ENCODE measurements around the gene PRKG1.

PRKG1 gene

GRCh38 chr10:51892313-51892712 is 818.0 kb downstream of the PRKG1 start:
- TF ChIP-seq EGR1 (IDR thresholded peaks at IDR 0.05) (no peak), REST (IDR thresholded peaks at IDR 0.05; ENCODE audit: low read depth) (no peak), YY1 (IDR thresholded peaks at IDR 0.05; ENCODE audit: low read depth) (no peak), ZBTB7A (IDR thresholded peaks at IDR 0.05; ENCODE audit: low read depth) (no peak), CEBPB (IDR thresholded peaks at IDR 0.05) (no peak), EP300 (IDR thresholded peaks at IDR 0.05; ENCODE audit: borderline replicate concordance) (no peak), TAF1 (IDR thresholded peaks at IDR 0.05; ENCODE audit: low read depth) (no peak), FOXM1 (IDR thresholded peaks at IDR 0.05; ENCODE audit: borderline replicate concordance, low read depth) (no peak), TEAD4 (IDR thresholded peaks at IDR 0.05) (no peak), RAD21 (IDR thresholded peaks at IDR 0.05; ENCODE audit: low read depth) (no peak), TCF12 (IDR thresholded peaks at IDR 0.05; ENCODE audit: low read depth) (no peak), NFIC (IDR thresholded peaks at IDR 0.05) (no peak)

GRCh38 chr10:51892965-51893658 is 818.8 kb downstream of the PRKG1 start:
- no peak for TF ChIP-seq RAD21 (IDR thresholded peaks at IDR 0.05; ENCODE audit: low read depth)
- TF ChIP-seq NFIC (IDR thresholded peaks at IDR 0.05) = no peak
- TF ChIP-seq USF1 (IDR thresholded peaks at IDR 0.05) = no peak
- TF ChIP-seq TEAD4 (IDR thresholded peaks at IDR 0.05) = no peak
- no peak for TF ChIP-seq CREB1 (IDR thresholded peaks at IDR 0.05; ENCODE audit: low read depth)
- TF ChIP-seq TCF12 (IDR thresholded peaks at IDR 0.05; ENCODE audit: low read depth) = no peak
- no peak for TF ChIP-seq EP300 (IDR thresholded peaks at IDR 0.05; ENCODE audit: borderline replicate concordance)
- no peak for TF ChIP-seq ZBTB7A (IDR thresholded peaks at IDR 0.05; ENCODE audit: low read depth)
- no peak for TF ChIP-seq MAX (IDR thresholded peaks at IDR 0.05)
- TF ChIP-seq YY1 (IDR thresholded peaks at IDR 0.05; ENCODE audit: low read depth) = no peak
- TF ChIP-seq EGR1 (IDR thresholded peaks at IDR 0.05) = no peak
- TF ChIP-seq FOXM1 (IDR thresholded peaks at IDR 0.05; ENCODE audit: borderline replicate concordance, low read depth) = no peak
- TF ChIP-seq REST (IDR thresholded peaks at IDR 0.05; ENCODE audit: low read depth) = no peak
- no peak for TF ChIP-seq TAF1 (IDR thresholded peaks at IDR 0.05; ENCODE audit: low read depth)
- TF ChIP-seq CEBPB (IDR thresholded peaks at IDR 0.05) = no peak

GRCh38 chr10:51894771-51895578 is 820.7 kb downstream of the PRKG1 start:
- TF ChIP-seq USF1 (IDR thresholded peaks at IDR 0.05) = no peak
- TF ChIP-seq CREB1 (IDR thresholded peaks at IDR 0.05; ENCODE audit: low read depth) = no peak
- no peak for TF ChIP-seq MAX (IDR thresholded peaks at IDR 0.05)
- no peak for TF ChIP-seq EP300 (IDR thresholded peaks at IDR 0.05; ENCODE audit: borderline replicate concordance)
- no peak for TF ChIP-seq FOXM1 (IDR thresholded peaks at IDR 0.05; ENCODE audit: borderline replicate concordance, low read depth)
- no peak for TF ChIP-seq RAD21 (IDR thresholded peaks at IDR 0.05; ENCODE audit: low read depth)
- TF ChIP-seq TCF12 (IDR thresholded peaks at IDR 0.05; ENCODE audit: low read depth) = no peak
- TF ChIP-seq EGR1 (IDR thresholded peaks at IDR 0.05) = no peak
- no peak for TF ChIP-seq TEAD4 (IDR thresholded peaks at IDR 0.05)
- no peak for TF ChIP-seq REST (IDR thresholded peaks at IDR 0.05; ENCODE audit: low read depth)

- TF ChIP-seq TAF1 (IDR thresholded peaks at IDR 0.05; ENCODE audit: low read depth) (no peak), ZBTB7A (IDR thresholded peaks at IDR 0.05; ENCODE audit: low read depth) (no peak), FOXM1 (IDR thresholded peaks at IDR 0.05; ENCODE audit: borderline replicate concordance, low read depth) (no peak), RAD21 (IDR thresholded peaks at IDR 0.05; ENCODE audit: low read depth) (no peak), EP300 (IDR thresholded peaks at IDR 0.05; ENCODE audit: borderline replicate concordance) (no peak)
Observed at GRCh38 chr10:51896849-51897248, 822.6 kb downstream of the PRKG1 start.

Data from Ishikawa (cell line).